Epithelial cell of proximal tubule (primary cell): ENCODE measurements around the gene SLCO2A1. TPM values are rescaled to one million over a fixed set of nuclear protein-coding genes. Genes with fewer than 3 reads are reported as not detected.

Experiments
- DNase-seq: peaks from one replicate; pipeline ENCODE4 v3.0.0-alpha.2; 2011; ENCODE audit warnings: low read depth
- H3K4me3 ChIP-seq: 2 replicates; pipeline ENCODE4 v1.5.1; 2011; ENCODE audit warnings: low read depth, mild to moderate bottlenecking, low read length
- total RNA-seq: library from RNA; depleted of rRNA; stranded (reverse); fragments of >200 nt; gene quantifications from 2 replicates; pipeline ENCODE4 v1.2.3, GENCODE V29; 2015
- TF ChIP-seq, protein P1 (sequence below): conservative IDR thresholded peaks from 2 replicates; pipeline ENCODE4 v1.5.1; 2012; ENCODE audit warnings: low read depth, mild to moderate bottlenecking, low read length

SLCO2A1 gene
- total RNA-seq, 1 donor from 2014 or later: 0.75 TPM

DNA sequence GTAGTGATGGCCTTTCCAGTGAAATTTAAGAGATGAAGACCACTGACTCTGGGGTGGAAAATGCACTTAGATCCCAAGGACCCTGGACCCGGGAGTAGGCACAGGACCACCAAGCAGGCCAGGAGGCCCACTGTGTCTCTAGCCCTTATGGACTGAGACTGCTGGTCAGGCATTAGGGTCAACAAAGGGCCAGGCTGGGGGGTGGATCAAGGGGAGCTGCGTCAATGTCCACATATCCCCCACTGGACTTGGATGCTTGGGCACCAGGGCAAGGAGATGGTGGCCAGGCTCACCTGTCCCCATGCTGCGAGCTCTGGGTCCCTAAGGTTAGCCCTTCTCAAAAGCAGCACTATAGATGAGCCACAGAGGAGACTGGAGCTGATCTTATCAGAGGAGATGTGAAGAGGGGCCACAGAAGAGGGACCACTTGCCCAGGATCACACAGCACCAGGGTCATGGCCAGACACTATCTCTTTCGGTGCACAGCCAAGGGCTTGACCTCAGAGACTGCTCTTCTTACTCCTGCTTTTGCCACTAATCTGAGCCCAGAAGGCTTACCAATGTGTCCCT lies 148.8 kb downstream of the SLCO2A1 start:
- TF ChIP-seq, protein P1, sequence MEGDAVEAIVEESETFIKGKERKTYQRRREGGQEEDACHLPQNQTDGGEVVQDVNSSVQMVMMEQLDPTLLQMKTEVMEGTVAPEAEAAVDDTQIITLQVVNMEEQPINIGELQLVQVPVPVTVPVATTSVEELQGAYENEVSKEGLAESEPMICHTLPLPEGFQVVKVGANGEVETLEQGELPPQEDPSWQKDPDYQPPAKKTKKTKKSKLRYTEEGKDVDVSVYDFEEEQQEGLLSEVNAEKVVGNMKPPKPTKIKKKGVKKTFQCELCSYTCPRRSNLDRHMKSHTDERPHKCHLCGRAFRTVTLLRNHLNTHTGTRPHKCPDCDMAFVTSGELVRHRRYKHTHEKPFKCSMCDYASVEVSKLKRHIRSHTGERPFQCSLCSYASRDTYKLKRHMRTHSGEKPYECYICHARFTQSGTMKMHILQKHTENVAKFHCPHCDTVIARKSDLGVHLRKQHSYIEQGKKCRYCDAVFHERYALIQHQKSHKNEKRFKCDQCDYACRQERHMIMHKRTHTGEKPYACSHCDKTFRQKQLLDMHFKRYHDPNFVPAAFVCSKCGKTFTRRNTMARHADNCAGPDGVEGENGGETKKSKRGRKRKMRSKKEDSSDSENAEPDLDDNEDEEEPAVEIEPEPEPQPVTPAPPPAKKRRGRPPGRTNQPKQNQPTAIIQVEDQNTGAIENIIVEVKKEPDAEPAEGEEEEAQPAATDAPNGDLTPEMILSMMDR: no peak
- no peak overlapping the region for H3K4me3 ChIP-seq
- DNase-seq: no peak

DNA sequence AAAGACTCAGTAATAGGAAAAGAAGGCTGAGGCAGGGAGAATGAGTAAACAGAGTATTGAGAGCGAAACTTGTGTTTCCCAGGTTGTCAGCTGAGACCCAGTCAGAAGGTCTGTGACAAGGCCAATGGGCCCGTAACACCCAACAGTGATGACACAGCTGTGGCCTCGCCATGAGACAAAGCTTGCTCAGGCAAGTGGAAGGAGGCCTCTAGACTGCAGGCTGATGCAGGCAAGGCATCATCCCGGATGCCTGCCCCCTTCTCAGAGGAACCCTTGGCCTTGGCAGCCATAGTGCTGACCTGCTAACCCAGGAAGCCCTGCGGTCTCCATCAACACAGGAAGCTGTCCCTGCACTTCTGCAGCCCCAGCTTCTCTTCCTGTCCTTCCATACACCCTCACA lies 149.4 kb downstream of the SLCO2A1 start:
- no peak overlapping the region for H3K4me3 ChIP-seq
- DNase-seq: no peak
- TF ChIP-seq, protein P1: no peak

DNA sequence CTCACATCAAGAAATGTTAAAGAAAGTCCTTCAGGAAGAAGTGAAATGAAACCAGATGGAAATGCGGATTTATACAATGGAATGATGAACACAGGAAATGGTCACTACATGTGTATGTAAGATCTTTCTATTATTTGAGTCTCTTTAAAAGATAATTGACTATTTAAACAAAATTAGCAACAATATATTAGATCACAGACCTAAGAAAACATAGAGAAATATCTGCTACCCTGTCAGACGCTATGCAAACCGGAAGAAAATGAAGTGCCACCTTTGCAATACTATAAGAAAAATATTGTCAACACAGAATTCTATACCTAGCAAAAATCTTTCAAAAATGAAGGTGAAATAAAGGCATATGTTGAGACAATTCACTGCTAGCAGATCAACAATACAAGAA lies 151.2 kb downstream of the SLCO2A1 start:
- H3K4me3 ChIP-seq: no peak overlapping the region
- TF ChIP-seq, protein P1: no peak
- DNase-seq: no peak

Other genes starting within 250 kb of the SLCO2A1 start
- gene SRPRB, start 224.1 kb downstream of the SLCO2A1 start, total RNA-seq: 18.7 and 41.7 TPM in 2 replicates
- 2.8 and 3.5 TPM in 2 replicates for gene RAB6B, start 134.0 kb downstream of the SLCO2A1 start, total RNA-seq
- 33.5 and 60.5 TPM in 2 replicates for gene RYK, start 220.9 kb upstream of the SLCO2A1 start, total RNA-seq